Fibroblast of villous mesenchyme (primary cell): ENCODE results near the gene DIPK1A. TPM values are rescaled to one million over a fixed set of nuclear protein-coding genes. Genes with fewer than 3 reads are reported as not detected.

Source experiments
- DNase-seq: peaks from one replicate; pipeline ENCODE4 v3.0.0-alpha.2; 2010; ENCODE audit warnings: low read depth
- H3K4me3 ChIP-seq: 2 replicates; pipeline ENCODE4 v1.5.1; 2011; ENCODE audit warnings: low read depth, mild to moderate bottlenecking, low read length
- small RNA-seq: library from RNA; depleted of rRNA; stranded (forward); fragments of <200 nt; gene quantifications from one replicate; pipeline ENCODE3, GENCODE V24; 2012
- total RNA-seq: library from RNA; depleted of rRNA; stranded (reverse); fragments of >200 nt; gene quantifications from 2 replicates; pipeline ENCODE4 v1.2.3, GENCODE V29; 2012
- TF ChIP-seq, protein P1 (sequence below): IDR thresholded peaks from 2 replicates; pipeline ENCODE4 v1.5.1; 2012; ENCODE audit warnings: low read depth, mild to moderate bottlenecking, low read length; ENCODE audit not compliant: insufficient read depth

Gene DIPK1A
- total RNA-seq, 1 donor, result 39.3 TPM

DNA sequence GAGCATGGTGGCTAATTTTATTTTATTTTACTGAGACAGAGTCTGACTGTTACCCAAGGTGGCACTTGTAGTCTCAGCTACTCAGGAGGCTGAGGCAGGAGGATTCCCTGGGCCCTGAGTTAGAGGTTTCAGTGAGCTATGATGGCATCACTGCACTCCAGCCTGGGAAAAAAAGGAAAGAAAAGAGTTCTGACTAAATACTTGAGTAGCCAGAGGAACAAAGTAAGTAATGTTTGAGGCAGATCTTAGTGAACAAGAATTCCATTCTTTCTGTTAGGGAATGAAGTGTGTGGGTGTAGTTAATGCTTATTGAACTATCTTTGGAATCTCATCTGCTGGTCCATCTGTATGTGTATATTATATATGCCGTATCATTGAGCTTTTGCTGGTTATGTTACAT is 163.3 kb downstream of the DIPK1A start:
- TF ChIP-seq, protein P1, sequence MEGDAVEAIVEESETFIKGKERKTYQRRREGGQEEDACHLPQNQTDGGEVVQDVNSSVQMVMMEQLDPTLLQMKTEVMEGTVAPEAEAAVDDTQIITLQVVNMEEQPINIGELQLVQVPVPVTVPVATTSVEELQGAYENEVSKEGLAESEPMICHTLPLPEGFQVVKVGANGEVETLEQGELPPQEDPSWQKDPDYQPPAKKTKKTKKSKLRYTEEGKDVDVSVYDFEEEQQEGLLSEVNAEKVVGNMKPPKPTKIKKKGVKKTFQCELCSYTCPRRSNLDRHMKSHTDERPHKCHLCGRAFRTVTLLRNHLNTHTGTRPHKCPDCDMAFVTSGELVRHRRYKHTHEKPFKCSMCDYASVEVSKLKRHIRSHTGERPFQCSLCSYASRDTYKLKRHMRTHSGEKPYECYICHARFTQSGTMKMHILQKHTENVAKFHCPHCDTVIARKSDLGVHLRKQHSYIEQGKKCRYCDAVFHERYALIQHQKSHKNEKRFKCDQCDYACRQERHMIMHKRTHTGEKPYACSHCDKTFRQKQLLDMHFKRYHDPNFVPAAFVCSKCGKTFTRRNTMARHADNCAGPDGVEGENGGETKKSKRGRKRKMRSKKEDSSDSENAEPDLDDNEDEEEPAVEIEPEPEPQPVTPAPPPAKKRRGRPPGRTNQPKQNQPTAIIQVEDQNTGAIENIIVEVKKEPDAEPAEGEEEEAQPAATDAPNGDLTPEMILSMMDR, result no peak
- no peak overlapping the region for H3K4me3 ChIP-seq
- DNase-seq, result no peak

DNA sequence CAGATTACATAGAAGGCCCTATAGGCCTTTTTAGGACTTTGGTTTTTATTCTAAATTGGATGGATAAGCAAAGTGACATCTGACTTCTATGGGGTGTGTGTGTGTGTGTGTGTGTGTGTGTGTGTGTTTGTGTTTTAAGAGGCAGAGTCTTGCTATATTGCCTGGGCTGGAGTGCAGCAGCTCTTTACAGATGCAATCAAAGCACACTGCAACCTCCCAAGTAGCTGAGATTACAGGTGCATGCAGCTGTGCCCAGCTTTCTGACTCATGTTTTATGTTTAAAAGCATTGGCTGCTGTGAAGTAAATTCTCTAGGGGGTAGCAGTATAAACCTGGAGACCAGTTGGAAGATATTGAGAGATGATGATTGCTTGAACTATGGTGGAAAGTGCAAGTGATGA is 164.0 kb downstream of the DIPK1A start:
- TF ChIP-seq, protein P1, result no peak
- H3K4me3 ChIP-seq, result no peak overlapping the region
- peak; percentile 32 for DNase-seq

DNA sequence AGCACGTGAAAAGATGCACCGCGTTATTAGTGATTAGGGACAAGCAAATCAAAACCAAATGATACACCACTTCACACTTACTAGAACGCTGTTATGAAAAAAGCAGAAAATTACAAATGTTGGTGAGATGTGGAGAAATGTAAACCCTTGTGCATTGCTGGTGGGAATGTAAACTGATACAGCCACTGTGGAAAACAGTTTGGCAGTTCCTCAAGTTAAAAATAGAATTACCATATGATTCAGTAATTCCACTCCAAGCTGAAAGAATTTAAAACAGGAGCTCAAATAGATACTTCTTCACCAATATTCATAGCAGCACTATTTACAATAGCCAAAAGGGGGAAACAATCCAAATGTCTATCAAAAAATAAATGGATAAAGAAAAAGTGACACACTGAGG is 166.1 kb downstream of the DIPK1A start:
- H3K4me3 ChIP-seq, result no peak overlapping the region
- TF ChIP-seq, protein P1, result no peak
- peak; percentile 37 for DNase-seq

DNA sequence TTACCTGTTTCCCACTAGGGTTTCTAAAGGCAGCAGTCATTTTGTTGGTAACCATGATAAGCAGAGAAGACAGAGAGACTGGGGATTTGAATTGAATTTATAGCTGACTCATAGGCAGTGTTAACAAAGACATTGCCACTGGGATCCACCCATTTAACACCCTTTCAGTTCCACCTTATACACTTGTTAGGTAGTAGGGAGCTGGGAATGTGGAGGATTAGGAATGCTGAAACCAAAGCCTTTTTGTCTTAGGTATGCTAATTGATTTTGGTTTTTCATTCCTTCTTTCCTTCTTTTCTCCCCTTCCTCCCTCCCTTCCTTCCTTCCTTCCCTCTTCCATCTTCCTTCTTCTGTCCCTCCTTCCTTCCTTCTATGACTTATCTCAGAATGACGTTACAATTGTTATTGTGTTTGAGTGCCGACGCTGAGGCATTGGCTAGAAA is 168.9 kb downstream of the DIPK1A start:
- H3K4me3 ChIP-seq, result no peak overlapping the region
- TF ChIP-seq, protein P1, result no peak
- DNase-seq, result no peak

Small RNAs within 50 kb of the gene (small RNA-seq; reads per million reads assigned to genes)
- gene RF00432 (not detected), gene RN7SL692P (not detected), gene RNU6-210P (not detected), gene RNU6-970P (not detected), gene SNORA66 (145 reads per million, percentile 97 among the genes with 10 or more reads in this experiment), gene SNORD21 (not detected)

Other genes with a start within 250 kb of the DIPK1A start
- gene EVI5, start 176.4 kb downstream of the DIPK1A start, total RNA-seq, result 58.7 and 69.6 TPM in 2 replicates
- gene RPL5, start 129.4 kb downstream of the DIPK1A start, total RNA-seq, result 920 and 947 TPM in 2 replicates
- gene MTF2, start 117.8 kb upstream of the DIPK1A start, total RNA-seq, result 20.9 and 31.1 TPM in 2 replicates
- 50.6 and 82.5 TPM in 2 replicates for gene TMED5, start 219.0 kb upstream of the DIPK1A start, total RNA-seq
- 10.3 and 14.7 TPM in 2 replicates for gene CCDC18, start 219.3 kb upstream of the DIPK1A start, total RNA-seq